ENCODE measurements around the gene PGM2.

The PGM2 gene

GRCh38 chr4:37904824-37905223, 78.3 kb downstream of the PGM2 start:
- no peak for DNase-seq

DNA sequence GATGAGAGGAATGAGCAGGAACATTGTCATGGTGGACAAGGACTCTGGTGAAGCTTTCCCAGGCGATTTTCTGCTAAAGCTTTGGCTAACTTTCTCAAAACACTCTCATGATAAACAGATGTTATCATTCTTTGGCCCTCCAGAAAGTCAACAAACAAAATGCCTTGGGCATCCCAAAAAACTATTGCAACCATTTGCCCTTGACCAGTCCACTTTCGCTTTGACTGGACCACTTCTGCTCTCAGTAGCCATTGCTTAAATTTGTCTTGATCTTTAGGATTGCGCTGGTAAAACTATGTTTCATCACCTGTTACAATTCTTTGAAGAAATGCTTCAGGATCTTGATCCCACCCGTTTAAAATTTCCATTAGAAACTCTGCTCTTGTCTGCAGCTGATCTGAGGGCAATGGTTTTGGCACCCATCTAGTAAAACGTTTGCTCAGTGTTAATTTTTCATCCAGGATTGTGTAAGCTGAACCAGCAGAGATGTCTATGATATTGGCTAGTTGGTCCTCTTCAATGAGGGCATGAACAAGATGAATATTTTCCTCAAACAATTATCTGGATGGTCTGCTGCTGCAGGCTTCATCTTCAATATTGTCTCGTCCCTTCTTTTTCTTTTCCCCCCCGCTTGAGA, 79.2 kb downstream of the PGM2 start:
- no peak for DNase-seq

- no peak for DNase-seq
Observed at GRCh38 chr4:37908488-37909331, 82.2 kb downstream of the PGM2 start.

GRCh38 chr4:37909332-37910090, 83.0 kb downstream of the PGM2 start:
- DNase-seq: no peak

GRCh38 chr4:37910091-37910486, 83.6 kb downstream of the PGM2 start:
- no peak for DNase-seq
